COLO668 (cell line): ENCODE results near the gene AGBL4.

Experiments
- DNase-seq: peaks from one replicate; lab custom pipeline; 2025; ENCODE audit not compliant: unreplicated experiment; lab: John Stamatoyannopoulos, UW

Gene AGBL4

DNA sequence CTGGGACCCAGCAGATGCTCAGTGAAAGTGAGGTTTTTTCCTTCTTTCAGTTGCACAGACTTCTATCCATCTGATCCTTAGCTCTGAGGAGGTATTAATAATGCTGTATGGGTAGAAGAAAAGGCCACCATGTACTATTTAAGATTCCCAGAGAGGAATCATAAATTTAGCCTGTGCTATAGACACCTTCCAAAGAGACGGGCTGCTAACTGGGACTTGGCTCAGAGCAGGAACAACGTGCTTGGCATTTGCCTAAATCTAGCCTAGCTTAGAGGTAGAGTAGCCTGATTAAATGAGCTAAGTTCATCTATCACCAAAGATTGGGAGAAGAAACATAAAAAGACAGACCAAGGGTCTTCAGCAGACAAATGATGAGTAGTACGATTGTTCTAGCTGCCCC is 1070.1 kb downstream of the AGBL4 start:
- no peak for DNase-seq

DNA sequence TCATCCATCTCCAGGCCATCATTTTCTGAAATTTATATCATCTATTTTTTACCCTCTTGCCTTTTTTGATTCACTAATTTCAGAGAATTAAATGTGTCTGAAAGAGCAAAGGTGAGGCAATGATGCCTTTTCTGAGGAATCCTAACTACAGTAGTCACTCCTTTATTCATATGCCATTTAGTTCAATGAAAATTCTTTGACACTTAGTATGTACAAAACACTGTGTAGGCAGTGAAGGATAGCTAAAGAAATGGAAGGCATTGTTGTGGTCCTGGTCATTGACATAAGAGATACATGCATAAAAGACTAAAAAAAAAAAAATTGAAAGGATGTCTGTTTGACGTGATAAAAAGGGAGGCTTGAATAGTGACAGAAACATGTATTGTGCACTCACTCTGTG is 1075.2 kb downstream of the AGBL4 start:
- no peak for DNase-seq

DNA sequence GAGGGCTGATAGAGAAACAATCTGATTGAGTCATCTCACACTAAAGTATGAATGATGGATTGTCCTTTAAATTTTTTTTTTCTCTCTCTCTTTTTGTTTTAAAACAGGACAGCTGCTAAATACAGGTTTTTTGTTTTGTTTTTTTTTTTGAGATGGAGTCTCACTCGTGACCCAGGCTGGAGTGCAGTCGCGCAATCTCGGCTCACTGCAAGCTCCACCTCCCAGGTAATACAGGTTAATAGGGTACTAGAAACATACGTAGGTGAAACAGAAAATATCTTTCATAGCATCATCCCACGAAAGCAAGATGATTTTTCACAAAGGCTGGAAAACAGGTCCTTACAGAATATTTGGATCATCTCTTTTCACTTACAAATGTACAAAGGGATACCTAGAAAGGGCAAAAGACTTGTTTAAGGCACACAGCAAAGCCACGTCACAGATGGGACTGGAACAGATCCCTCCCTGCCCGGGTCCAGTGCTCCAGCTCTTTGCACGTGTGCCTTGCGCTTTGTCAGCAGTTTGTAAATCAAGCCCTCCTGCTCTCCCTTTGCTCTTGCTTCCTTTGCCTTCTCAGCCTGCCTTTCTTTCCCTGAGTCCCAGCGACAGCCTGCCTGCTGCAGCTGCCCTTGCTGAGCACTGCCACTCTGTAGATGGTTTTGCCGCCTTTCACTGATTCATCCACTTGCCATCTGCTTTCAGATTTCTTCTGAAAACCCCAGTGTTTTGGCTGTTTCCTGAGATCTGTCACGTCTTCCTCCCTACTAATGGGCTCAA is 1075.8 kb downstream of the AGBL4 start:
- no peak for DNase-seq

DNA sequence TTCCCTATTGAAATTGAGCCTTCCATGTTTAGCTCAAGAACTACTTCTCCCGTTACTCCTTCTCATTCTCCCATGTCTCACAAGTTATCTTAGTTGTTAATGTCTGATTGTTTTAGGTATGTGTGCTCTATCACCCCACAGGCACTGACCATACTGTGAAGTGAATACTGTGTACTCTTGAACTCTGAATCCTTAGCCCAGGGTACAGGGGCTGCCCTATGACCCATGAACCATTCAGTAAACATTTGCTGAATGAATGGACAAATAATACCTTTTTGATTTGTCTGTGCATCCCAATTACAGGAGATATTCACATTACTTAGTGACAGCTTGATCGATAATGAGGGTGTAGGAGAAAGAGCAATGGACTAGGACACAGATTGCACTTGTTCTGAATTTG is 1077.7 kb downstream of the AGBL4 start:
- DNase-seq: no peak

- no peak for DNase-seq
Observed at GRCh38 chr1:48944811-48945210, 1078.9 kb downstream of the AGBL4 start.

DNA sequence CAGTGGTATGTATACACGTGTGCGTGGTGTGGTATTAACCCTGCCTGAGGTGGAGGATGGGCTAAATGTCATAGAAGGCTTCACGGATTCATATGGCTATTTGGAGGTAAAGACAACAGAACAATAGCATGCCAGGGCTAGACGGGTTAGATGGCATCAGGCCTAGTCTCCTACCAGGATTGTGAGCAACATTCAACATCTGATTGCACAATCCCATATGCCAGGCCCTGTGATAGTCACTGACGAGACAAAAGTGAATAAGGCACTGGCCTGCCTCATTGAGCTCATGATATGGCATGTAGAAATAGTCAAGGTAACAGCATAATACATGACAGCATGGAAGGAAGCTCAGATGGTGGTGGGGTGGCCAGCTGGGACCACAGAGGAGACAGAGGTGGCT is 1079.9 kb downstream of the AGBL4 start:
- DNase-seq: no peak

DNA sequence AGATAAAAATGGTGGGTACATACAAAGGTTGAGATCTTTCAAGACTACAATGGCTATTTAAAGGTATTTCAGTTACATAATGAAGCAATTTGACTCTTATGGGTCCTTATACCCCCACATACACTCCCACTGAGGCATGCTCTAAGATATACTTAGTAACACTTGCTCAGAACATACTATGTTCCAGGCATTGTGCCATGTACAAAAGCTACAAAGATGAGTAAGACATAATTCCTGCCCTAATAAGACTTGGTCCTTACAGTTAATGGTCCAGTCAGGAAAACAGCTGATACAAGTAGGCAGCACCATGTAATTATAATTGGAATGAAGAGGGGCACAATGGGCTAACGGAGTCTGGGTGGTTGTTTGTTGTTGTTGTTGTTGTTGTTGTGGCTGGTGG is 1080.4 kb downstream of the AGBL4 start:
- no peak for DNase-seq

- DNase-seq: no peak
Observed at GRCh38 chr1:48940962-48941732, 1082.6 kb downstream of the AGBL4 start.

GRCh38 chr1:48940354-48940753 is 1083.4 kb downstream of the AGBL4 start:
- no peak for DNase-seq

DNA sequence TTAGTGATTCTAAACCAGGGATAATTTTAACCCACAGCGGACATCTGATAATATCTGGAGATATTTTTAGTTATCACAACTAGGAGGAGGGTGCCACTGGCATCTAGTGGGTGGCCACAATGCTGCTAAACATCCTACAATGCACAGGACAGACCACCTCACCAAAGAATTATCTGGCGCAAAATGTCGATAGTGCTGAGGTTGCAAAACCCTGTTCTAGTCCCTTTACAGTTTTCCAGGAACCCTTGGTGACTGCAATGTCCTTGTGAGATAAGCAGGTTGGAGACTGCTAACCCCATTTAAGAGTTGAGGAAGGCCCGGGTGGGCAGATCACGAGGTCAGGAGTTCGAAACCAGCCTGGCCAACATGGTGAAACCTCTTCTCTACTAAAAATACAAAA is 1083.9 kb downstream of the AGBL4 start:
- no peak for DNase-seq

DNA sequence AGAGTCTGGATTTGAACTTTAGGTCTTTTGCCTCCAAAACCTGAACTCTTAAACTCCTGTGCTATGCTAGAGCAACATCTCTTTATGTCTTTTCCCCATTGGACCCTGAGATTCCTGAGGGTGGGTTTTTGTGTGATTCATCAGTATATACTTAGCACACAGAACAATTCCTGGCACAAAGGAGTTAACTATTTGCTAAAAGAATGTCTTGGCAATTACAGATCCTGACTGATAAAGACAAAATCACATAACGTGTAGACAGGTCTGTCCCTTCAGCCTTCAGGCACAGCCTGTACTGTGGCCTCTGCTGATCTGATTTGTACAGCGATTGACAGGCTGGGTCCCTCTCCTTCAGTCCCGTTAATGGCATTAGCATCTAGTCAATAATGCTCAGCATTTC is 1084.7 kb downstream of the AGBL4 start:
- no peak for DNase-seq

DNA sequence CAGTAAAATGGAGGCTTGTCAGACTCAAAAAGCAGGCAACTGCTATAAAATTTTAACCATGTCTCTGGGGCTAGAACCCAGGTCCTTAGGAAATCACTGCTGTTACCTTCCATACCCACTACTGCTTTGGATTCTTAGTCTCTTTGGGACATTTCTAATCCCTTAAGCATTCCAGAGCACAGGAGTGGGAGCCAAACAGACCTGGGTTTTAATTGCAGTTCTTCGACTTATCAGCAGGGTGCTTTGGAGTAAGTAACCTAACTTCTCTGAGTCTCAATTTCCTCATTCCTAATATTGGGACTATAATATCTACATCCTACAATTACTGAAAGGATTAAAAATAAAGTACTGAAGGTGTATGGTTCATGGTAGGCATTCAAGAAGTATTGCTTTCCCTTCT is 1086.0 kb downstream of the AGBL4 start:
- no peak for DNase-seq

DNA sequence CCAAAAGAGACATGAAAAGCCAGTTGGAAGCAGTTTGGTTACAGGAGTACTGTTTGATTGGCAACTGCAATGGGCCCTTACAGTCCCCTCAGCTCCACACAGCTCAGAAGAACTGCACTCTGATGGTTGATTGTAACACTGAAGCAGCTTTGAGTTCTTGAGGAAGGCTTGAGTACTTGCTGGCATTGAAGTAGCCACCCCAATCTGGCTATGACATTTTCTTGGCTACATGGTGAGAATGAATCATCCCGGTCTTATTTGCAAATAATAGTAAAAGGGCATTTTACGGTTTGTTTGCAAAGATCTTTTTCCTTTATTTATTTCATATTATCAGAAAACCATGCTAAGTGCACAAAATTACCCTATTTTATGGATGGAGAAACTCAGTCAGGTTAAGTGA is 1087.3 kb downstream of the AGBL4 start:
- no peak for DNase-seq

DNA sequence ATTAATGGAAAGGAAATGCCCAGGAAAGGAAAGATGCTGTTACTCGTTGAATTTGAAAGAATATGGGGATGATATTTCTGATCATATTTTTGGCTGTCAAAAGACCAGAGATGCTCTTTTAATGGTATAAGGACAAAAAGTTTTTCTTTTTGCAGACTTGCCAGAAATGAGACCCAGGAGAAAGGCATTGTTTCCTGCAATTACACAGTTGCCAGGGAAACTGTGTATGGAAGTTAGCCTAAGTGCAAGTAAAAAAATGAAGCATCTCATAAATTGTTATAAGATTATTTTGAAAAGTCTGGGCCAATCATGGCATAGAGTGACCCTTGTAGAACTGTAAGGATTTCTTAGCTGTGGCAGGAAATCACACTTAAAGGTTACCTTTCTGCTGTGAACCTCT is 1091.4 kb downstream of the AGBL4 start:
- DNase-seq: no peak

DNA sequence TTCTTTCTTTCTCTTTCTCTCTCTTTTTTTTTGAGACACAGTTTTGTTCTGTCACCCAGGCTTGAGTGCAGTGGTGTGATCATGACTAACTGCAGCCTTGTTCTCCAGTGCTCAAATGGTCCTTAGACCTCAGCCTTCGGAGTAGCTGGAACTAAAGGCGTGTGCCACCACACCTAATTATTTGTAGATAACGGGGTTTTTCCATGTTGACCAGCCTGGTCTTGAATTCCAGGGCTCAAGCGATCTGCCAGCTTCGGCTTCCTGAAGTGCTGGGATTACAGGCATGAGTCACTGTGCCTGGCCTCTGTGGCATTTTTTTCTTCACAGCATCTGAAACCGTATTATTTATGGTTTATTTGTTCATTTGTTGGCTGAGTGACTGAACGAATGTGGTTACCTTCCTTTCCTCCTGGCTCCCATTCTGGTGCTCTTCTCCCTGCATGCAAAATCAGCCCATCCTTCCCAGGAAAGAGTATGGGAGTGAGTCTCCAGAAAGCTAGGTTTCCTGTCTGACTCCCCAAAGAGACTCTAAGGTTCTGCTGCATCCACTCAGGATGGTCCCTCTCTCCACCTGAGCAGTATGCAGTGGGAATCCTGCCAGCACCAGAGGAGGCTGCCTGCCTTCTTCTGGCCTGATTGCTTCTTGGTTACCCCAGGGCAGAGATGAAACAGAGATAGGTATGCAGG is 1092.1 kb downstream of the AGBL4 start:
- DNase-seq: no peak

GRCh38 chr1:48930011-48930410 is 1093.7 kb downstream of the AGBL4 start:
- no peak for DNase-seq

DNA sequence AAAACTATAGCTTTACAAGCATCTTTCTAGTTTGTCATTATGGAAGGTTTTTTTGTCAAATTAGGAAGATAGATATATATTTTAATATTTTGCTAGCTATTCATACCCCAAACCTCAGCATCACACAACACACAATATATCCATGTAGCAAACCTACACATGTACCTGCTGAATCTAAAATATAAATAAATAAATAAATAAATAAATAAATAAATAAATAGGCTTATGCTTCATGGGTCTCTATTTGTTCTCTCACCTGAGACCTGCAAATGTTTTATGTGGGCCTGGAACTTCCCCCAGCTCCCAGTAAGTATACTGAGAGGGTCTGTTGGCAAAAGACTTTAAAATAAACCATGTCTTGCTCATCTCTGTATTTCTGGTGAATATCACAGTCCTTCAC is 1099.7 kb downstream of the AGBL4 start:
- DNase-seq: no peak

DNA sequence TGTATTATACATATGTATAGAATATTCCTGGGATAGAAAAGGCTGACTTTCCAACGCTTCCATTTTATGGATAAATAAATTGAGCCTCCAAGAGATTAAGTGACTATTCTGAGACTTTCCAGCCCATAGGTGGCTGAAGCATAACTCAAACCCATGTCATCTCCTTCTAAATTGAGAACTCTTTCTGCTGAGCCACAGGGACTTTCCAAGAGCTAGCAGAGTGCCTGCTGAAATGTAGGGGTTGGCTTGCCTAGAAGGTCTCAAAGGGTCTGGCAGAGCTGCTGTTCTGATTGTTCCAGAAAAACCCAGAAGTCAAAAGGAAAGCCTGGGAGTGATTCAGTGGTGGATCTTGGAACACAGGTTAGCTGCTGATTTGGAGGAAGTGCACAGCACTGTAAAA is 1100.6 kb downstream of the AGBL4 start:
- DNase-seq: no peak

- no peak for DNase-seq
Observed at GRCh38 chr1:48920851-48921250, 1102.9 kb downstream of the AGBL4 start.

DNA sequence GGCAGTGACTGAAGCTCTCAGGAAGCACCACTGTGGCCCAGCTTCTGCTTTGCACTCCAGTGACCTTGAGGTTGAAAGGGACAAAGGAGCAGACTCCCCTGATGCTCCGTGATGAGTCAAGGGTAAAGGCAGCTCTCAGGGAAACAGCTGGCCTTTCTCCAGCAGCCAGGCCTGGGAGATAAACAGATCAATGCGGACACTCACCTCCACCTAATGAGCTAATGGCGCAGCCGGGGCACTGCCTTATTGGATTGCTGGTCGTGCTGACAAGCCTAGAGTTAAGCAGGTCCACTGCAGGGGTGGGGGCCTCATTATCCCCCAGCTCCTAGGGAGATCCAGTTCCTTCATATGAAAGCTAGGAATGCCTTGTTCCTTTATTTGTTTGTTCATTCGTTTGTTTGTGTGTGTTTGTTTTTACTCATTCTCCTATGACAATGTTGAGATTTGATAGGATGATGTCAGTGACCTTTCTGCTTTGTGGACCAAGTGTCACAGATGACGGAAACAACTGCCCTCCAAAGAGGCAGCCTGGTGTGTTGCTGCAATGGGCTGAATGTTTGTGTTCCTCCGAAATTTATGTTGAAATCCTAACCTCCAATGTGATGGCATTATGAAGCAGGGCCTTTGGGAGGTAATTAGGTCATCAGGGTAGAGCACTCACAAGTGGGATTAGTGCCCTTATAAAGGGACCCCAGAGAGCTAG is 1105.7 kb downstream of the AGBL4 start:
- DNase-seq: peak; percentile 91

GRCh38 chr1:48917070-48917454 is 1106.7 kb downstream of the AGBL4 start:
- DNase-seq: no peak
